Measurements from ENCODE around the gene OSBPL5.

Gene OSBPL5

DNA sequence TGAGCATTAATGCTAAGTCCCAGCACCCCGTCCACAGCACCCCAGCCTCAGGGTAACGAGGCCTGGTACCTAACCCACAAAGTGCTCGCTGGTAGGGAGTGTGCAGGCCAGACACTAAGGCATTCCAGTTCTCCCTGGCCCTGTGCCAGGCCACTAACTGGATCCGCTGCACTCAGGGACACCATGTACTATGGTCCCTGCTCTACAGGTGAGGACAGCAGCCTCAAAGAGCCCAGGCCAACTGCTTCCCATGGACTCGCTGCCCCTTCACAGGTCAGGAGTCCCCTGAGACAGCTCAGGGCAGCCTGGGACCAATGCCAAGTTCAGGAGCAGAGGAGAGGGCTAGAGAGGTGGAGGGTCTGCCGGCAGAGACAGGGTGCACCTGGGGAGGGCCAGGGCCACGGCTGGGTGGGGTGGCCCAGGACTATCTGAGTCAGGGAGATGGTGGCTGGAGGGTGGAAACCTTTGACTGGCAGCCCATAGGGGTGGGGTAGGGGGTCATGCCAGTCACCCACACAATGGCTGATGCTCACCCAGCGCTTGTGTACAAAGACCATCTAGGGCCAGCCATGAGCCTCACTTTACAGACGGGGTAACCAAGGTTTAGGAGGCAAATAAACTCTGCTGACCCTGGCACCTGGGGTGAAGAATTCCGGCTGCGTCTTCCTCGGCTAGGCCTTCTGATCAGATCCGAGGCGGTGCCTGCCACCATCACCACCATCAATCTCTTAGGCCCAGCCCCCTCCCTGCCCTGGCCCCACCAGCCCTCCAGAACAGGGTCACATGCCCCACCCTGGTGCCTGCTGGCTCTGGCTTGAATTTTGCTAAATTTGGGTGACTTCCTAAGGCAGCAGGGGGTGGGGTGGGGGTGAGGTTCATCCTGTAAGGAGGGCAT lies 5.6 kb downstream of the OSBPL5 start:
- Histone ChIP-seq H3K36me3 (no peaks in the 10 kb centered on the region), H3K27me3 (peaks cover 5% of the 10 kb centered on the region), H3K27ac (no peak overlapping the region), H3K9me3 (no peaks in the 10 kb centered on the region), H3K4me3 (ENCODE audit: low read depth in 1 of 2, low read length in 1 of 2) (peak overlapping the region in 1 of 2 experiments; percentile 49), H3K4me1 (ENCODE audit: control insufficient read depth in 1 of 2, insufficient read depth in 1 of 2, low read depth in 1 of 2, low read length in 1 of 2) (peaks cover 52 to 65% of the 10 kb centered on the region in 2 experiments)
- TF ChIP-seq, protein P1, sequence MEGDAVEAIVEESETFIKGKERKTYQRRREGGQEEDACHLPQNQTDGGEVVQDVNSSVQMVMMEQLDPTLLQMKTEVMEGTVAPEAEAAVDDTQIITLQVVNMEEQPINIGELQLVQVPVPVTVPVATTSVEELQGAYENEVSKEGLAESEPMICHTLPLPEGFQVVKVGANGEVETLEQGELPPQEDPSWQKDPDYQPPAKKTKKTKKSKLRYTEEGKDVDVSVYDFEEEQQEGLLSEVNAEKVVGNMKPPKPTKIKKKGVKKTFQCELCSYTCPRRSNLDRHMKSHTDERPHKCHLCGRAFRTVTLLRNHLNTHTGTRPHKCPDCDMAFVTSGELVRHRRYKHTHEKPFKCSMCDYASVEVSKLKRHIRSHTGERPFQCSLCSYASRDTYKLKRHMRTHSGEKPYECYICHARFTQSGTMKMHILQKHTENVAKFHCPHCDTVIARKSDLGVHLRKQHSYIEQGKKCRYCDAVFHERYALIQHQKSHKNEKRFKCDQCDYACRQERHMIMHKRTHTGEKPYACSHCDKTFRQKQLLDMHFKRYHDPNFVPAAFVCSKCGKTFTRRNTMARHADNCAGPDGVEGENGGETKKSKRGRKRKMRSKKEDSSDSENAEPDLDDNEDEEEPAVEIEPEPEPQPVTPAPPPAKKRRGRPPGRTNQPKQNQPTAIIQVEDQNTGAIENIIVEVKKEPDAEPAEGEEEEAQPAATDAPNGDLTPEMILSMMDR (IDR thresholded peaks at IDR 0.05) = no peak

DNA sequence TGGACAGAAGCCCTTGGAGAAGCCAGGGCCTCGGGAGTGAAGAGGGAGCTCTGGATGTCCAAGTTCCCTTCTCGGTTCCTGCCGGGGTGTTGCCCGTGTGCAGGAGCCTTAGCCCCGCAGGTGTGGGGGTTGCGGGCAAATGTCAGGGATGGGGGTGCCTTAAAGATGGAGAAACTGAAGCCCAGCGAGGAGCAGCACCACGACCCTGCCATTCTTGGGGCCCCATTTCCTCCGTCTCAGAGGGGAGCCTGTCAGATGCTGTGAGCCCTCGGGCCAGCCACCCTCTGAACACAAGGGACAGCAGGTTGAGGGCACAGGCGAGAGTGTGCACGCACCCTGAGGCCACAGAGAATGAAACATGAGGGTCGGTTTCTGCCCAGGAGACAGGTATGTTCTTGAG lies 6.3 kb downstream of the OSBPL5 start:
- TF ChIP-seq, protein P1 (IDR thresholded peaks at IDR 0.05) = no peak
- H3K4me3 ChIP-seq (ENCODE audit: low read depth in 1 of 2, low read length in 1 of 2) = no peak overlapping the region
- no peaks in the 10 kb centered on the region for H3K9me3 ChIP-seq
- H3K27ac ChIP-seq = no peak overlapping the region
- peaks cover 52 to 65% of the 10 kb centered on the region in 2 experiments for H3K4me1 ChIP-seq (ENCODE audit: control insufficient read depth in 1 of 2, insufficient read depth in 1 of 2, low read depth in 1 of 2, low read length in 1 of 2)
- H3K27me3 ChIP-seq = peaks cover 5% of the 10 kb centered on the region
- H3K36me3 ChIP-seq = no peaks in the 10 kb centered on the region

DNA sequence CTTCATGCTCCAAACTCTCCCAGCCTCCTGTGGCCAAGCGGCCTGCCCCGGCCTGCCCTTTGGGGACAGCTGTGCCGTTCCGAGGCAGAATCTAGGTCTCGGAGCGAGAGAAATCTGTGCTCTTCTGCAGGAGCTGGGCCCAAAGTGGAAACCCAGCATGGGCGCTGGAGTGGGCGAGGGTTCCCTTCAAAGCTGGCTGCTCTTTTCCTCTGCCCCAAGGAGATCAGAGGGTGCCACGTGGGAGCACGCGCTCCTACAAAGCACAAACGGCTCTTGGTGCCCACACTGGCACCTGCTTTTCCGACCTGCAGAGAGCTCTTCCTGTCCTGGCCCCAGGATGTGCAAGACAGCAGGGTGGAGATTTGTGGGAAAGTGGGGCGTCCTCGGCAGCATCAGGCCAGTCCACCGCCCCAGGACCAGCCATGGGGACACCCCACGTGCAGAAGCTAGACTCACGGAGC lies 6.9 kb downstream of the OSBPL5 start:
- Histone ChIP-seq H3K36me3 (no peaks in the 10 kb centered on the region), H3K27me3 (peaks cover 5% of the 10 kb centered on the region), H3K27ac (no peak overlapping the region), H3K4me1 (ENCODE audit: control insufficient read depth in 1 of 2, insufficient read depth in 1 of 2, low read depth in 1 of 2, low read length in 1 of 2) (peaks cover 55 to 67% of the 10 kb centered on the region in 2 experiments), H3K4me3 (ENCODE audit: low read depth in 1 of 2, low read length in 1 of 2) (no peak overlapping the region), H3K9me3 (no peaks in the 10 kb centered on the region)
- TF ChIP-seq, protein P1 (IDR thresholded peaks at IDR 0.05) = no peak

- Histone ChIP-seq H3K27ac (no peak overlapping the region), H3K36me3 (no peaks in the 10 kb centered on the region), H3K4me3 (ENCODE audit: low read depth in 1 of 2, low read length in 1 of 2) (no peak overlapping the region), H3K4me1 (ENCODE audit: control insufficient read depth in 1 of 2, insufficient read depth in 1 of 2, low read depth in 1 of 2, low read length in 1 of 2) (peaks cover 59 to 73% of the 10 kb centered on the region in 2 experiments), H3K27me3 (peaks cover 5% of the 10 kb centered on the region), H3K9me3 (no peaks in the 10 kb centered on the region)
- TF ChIP-seq, protein P1 (IDR thresholded peaks at IDR 0.05) = no peak
Observed at GRCh38 chr11:3157381-3158130, 7.6 kb downstream of the OSBPL5 start.

DNA sequence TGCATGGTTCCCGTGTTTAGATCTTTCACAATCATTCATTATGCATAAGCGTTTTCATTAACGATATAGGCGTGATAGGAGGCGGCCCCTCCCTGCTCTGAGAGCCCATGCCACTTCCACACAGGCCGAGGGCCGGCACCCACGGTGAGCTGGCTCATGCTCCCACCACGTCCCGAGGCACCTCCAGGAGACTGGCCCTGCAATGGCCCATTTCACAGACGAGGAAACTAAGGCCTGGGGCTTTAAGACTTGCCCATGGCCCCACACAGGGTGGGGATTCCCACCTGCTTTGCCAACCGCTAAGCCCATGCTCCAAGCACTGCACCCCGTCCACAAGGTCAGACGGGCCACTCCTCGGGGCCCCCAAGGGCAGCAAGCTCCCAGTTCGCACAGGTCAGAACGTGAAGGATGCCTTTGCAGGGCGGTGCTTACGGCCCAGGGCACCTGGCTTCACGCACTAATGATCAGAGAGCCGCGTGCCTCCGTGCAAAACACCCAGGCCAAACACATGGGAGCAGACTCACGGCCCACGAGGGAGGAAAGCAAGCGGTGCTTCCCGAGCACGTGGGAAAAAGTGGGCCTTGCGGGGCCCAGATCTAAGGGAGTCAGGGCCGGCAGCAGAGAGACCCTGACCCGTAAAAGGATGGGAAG lies 8.3 kb downstream of the OSBPL5 start:
- H3K27me3 ChIP-seq = peaks cover 5% of the 10 kb centered on the region
- peak overlapping the region; percentile 19 to 59 for H3K4me3 ChIP-seq (ENCODE audit: low read depth in 1 of 2, low read length in 1 of 2)
- H3K36me3 ChIP-seq = no peaks in the 10 kb centered on the region
- peak overlapping the region; percentile 33 for H3K27ac ChIP-seq
- TF ChIP-seq, protein P1 (IDR thresholded peaks at IDR 0.05) = no peak
- H3K4me1 ChIP-seq (ENCODE audit: control insufficient read depth in 1 of 2, insufficient read depth in 1 of 2, low read depth in 1 of 2, low read length in 1 of 2) = peaks cover 59 to 76% of the 10 kb centered on the region in 2 experiments
- H3K9me3 ChIP-seq = no peaks in the 10 kb centered on the region

Measured in neutrophil (primary cell).